PC-9 (cell line): ENCODE results near the gene FEM1B.

Experiments
- CTCF ChIP-seq: fragments of 200-600 bp; sonication (generic); conservative IDR thresholded peaks from 2 replicates; pipeline ENCODE4 v1.6.1; 2017; ENCODE audit warnings: mixed run types, antibody characterized with exemption, mild to moderate bottlenecking, moderate library complexity
- EZH2 ChIP-seq: fragments of 200-600 bp; sonication (generic); IDR thresholded peaks from 2 replicates; pipeline ENCODE4 v1.8.0; 2017; ENCODE audit warnings: antibody characterized with exemption, low read depth

- TF ChIP-seq EZH2 (no peak), CTCF (no peak)
Measured at GRCh38 chr15:68340726-68341671, 63.5 kb downstream of the FEM1B start.
